ENCODE data around the gene TENT5A.
"Not testable (repeated sequence)": the region's sequence is repeated elsewhere in the genome, so short reads cannot be mapped to it uniquely, and the experiment has no call there.

Gene TENT5A

DNA sequence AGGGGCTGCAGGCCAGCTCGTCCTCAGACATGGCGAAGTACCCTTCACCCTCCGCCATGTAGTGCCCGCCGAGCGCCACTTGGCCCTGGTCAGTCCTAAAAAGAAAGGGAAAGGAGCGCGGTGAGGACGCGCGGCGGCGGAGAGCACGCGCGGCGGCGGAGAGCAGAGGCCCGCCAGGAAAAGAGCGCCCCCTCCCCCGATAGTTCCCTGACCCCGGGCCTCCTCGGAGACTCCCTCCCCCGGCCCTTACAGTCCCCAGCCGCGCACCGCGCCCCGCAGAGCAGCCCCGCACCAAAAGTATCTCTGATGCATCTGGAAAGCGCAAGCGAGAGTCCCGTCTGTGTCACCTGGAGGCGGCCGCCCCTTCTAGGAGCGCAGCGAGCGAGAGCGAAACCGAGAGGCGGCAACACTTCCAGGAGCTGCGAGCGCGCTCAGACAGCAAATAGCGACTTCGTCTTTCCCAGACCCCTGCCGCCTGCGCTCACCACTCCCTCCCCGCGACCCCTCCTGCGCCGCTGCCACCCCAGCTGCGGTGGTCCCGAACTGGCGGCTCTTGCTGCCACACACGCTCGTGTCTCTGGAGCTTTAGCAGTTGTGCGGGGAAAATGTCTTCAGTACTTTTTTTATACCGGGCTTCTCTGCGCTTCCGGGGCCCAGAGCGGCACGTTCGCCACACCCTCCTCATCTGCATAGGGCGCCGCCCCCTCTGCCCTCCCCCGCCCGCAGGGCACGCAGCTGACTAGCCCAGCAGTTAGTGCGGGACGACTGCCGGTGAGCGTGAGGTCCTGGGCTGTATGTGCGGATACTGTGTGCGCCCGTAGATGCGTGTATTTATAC, at the start of gene TENT5A:
Gene TENT5A (minus strand): TSS at position 598 of the 837 bp plus-strand sequence. CDS start 540 bp downstream, at position 58.
- peak; percentile 96 for DNase-seq

DNA sequence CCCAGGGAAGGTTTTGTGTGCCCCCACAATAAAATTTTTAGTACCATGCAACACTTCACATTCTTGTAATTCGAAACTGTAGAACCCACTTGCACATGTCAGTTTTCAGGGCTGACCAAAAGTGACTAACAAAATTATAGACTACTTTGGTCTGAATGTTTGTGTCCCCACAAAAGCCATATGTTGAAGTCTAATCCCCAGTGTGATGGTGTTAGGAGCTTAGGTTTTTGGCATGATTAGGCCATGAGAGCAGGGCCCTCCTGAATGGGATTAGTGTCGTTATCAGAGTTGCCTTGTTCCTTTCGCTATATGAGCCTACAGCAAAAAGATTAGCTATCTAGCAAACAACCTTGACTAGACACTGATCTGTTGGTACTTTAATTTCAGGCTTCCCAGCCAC, 49.0 kb upstream of the TENT5A start:
- no peak for DNase-seq

DNA sequence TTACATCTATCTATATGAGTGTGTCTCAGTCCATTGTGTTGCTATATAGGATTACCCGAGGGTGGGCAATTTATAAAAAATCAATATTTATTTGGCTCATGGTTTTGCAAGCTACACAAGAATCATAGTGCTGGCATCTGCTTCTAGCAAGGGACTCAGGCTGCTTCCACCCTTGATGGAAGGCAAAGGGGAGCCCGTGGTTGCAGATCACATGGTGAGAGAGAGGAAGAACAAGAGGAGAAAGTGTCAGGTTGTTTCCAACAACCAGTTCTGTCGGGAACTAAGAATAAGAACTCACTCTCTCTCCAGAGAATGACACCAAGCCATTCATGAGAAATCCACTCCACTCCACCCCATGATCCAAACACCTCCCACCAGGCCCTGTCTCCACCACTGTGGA, 48.2 kb upstream of the TENT5A start:
- DNase-seq, result no peak

DNA sequence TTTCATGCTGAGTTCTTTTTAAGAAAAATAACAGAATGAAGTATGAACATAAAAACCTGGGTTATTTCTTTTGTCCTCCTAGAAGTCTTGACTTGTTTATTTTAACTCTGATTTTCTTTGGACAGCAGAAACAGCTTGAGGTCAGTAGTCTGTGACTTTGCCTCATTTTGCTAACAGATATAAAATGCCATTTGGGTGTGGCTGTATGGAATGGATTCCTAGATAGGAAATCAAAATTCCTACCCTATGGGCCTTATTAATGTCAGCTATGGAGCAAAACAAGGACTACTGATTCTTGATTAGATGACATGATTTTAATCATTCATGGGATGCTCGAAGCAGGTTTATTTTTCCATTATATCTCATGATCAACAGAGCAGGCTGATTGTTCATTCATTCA, 46.8 kb upstream of the TENT5A start:
- DNase-seq, result no peak

DNA sequence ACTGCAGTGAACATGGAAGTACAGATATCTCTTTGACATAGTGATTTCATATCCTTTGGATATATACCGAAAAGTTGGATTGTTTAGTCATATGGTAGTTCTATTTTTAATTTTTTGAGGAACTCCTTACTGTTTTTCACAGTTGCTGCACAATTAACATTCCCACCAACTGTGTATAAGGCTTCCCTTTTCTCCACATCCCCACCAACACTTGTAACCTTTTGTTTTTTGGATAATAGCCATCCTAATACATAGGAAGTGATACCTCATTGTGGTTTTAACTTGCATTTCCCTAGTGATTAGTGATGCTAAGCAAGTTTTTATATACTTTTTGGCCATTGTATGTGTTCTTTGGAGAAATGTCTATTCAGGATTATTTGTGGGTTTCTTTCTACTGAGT, 45.1 kb upstream of the TENT5A start:
- DNase-seq, result no peak

DNA sequence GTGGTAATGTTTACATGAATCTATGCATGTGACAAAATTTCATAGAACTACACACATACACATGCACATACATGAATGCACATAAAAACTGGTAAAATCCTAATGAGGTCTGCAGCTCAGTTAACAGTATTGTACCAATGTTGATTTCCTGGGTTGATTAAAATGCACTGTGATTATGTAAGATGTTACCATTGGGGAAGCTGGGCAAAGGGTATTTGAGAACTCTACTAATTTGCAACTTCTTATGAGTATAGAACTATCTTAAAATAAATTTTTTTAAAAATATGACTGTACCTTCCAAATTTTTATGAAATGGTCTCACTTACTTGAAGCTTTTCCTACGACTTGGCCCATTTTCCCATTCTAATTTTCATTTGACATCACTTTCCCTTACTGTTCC, 43.4 kb upstream of the TENT5A start:
- no peak for DNase-seq

DNA sequence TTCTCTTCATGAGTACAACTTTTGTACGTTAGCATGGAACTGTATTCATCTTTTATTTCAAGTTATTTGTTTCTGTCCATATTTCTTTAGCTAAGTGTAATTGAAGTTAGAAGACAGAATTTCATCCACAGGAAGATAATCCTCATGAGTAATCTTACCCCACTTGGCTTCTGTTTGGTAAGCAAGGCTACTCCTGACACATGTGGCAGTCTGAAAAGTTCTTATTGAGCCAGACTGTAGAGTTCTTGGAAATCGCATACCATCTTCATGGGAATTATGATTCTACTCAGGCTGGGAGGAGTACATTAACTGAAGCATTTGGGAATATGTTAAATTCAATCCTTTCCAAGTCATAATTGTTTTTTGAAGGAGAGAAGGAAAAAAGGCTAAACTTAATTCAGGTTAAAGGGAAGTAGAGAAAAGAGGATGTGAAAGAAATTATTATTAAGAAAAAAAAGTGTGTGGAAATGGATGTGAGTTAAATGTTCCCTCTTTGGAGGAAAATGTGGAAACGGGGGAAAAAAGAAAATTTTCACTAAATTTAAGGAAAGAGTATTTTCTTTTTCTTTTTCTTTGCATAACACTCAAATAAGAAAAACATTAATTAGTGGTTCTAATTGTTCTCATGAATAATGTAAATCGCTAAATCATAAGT, 41.5 kb upstream of the TENT5A start:
- no peak for DNase-seq

DNA sequence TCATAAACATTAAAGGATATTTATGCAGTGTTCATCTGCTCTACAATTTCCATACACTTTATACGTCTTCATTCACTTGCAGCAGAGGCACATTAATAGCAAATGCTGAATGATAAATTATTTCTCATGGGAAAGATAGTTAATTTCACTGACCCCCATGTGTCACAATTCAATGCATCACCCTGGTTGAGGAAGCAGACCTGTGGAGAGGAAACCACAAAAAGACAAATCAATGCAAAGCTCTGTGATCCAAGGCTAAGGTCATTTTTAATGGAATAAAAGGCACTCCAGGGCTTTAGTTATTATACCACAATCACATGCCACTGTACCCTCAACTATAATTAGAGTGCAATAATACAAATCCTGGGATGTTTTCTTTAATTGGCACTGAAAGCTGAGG, 40.3 kb upstream of the TENT5A start:
- DNase-seq, result no peak

DNA sequence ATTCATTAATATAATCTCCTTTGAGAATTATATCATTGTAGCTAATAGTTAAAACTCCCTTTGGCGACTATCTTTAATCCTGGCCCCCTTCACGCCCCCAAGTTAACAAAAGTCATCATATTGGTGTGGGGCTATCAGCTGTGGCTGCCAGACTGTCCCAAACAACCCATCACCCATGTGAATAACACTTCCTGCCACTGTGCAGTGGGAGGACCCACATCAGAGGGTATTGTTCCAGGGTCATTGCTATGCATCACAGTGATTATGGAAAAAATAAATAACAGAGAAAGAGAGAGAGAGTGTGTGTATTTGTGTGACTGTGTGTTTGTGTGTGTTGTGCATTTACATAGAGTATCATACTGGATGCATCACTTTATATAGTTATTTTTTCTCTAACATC, 39.3 kb upstream of the TENT5A start:
- DNase-seq, result no peak

DNA sequence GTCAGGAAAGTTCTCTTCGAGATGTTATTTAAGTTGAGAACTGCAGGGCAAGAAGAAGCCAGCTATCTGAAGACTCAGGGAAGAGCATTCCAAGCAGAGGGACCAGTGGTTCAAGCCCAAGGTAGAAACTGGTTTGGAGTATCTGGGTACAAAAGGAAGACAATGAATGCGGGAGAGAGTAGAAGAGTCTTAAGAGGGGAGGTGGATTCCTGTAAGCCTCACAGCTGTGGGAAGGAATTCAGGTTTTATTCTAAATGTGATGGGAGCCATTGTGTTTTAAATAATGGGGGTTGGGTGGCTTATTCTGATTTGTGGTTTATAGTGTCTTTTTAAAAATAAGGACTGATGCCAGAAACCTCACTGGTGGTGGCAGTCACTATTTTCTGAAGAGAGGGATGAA, 37.6 kb upstream of the TENT5A start:
- DNase-seq, result no peak

DNA sequence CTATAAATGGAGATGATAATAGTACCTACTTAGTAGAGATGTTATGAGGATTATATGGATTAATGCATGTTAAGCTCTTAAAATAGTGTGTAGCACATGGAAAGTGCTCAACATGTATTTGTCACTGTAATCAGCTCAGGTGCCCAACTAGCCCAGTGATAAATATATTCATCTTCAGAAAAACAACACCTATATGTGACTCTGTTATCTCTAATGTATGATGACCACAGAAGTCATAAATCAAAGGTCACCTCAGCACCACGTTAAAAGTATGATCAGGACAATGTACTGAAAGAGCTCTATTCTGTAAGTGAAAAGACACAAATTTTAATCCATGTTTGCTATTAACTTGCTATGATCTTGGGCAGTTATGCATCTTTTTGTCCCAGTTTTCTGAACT, 36.8 kb upstream of the TENT5A start:
- DNase-seq, result no peak

DNA sequence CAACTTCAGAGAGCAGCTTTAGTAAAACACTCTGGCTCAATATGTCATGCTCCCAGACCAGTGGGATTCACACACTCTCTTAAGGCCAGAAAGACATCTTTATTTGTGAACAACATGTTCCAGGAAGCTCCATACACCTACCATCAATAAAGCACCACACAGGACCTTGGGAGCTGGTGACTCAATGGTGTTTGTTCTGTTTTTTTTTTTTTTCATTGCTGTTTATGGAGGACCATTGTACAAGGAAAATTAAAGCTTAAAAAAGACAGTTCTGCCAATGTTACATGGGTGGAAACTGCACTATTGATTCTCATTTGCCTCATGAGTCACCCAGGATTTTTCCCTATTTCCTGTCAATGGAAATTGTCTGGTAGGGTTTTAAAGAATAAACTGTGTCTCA, 36.3 kb upstream of the TENT5A start:
- DNase-seq, result no peak

DNA sequence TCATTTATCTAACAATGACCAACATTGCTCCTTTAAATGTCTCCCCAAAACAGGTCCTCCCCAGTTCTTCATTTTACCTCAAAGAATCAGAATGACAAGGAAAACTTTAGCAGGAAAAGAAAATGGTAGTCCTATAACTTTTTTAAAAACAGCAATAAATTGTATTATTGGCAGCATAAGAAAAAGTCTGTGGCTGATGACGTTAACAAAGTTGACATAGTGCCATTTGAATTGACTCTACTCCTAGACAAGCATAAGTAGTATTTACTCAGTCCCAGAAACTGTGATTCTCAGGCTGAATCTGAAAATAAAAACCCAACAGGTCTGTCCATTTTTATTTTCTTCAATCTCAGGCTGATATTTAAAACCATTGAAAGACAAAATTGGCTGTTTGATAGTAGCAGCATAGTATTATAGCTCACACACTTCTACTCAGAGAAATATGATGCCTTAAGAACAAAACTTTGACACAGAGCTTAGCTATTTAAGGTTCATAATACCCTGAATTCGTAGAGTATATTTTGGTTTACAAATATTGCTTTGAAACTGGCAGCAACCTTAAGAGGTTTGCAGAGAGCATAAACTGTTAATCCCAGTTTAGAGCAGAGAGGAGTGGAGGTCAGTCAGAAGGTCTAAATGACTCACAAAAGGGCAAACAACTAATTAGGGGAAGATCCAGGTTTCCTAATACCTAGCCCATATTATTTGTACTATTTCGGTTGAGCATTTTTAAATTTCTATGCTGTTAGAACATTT, 35.0 kb upstream of the TENT5A start:
- DNase-seq, result no peak

DNA sequence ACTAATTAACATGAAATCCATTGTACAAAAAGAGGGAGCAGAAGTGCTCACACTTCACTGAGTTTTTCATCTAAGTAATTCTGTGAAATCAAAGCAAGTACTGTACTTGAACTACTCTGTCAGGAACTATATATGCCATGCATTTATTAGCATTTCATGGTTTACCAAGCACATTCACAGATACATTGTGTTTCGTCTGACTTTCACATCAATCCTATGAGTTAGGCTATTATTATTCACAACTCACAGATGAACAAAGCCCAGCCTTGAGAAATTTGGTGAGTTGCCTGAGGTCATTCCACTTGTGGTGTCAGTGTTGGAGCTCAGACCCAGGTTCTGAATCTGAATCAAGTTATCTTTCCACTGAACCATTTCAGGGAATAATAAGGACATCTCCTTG, 33.7 kb upstream of the TENT5A start:
- no peak for DNase-seq

DNA sequence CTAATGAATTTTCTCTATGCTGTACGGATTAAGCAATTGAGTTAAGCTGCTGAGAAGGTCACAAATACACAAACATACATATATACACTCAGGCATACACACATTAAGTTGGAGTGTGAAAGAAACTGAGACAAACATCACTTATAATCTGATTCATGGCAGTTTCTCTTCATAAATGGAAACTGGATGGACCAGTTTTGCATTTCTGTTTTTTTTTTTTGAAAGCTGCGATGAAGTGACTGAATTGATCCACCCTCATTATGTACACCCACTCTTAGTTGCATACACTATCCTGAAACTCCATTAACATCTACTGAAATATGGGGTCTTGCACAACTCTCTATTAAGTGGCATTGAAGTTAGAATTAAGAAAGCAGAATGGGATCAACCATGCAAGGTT, 32.9 kb upstream of the TENT5A start:
- no peak for DNase-seq

DNA sequence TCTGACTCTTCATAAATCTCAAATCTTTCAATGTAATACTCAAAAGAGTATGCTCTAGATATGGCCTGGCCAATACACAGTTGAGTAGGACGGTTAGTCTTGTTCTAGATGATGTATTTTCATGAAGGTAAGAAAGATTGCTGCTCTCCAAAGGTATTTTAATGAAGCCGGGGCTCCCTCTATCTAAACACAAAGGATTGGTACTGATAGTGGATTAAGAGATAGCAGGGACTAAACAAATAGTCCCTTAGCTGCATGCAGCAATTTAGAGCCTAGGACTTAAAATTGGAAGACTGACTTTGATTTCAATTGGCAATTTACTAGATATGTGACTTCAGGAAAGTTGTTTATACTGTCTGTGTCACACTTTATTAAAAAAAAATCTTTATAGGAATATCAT, 31.4 kb upstream of the TENT5A start:
- no peak for DNase-seq

DNA sequence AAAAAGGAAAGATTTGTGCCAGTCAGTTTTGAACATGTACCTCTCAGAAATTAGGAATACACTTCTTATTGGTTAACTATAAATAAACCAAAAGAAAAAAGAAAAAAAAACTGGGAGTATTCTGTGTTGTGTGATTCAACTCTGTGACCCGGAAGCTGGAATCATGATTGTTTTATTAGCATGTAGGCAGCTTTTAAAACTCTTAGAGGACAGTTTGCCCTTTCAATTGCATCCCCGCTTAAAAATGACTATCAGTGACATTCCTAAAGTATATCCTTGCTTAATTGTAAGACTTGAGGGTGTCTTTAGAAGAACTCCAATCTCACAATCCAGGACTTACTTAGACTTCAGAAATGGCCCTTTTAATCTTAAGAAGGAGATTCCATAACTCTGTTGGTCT, 29.1 kb upstream of the TENT5A start:
- no peak for DNase-seq

DNA sequence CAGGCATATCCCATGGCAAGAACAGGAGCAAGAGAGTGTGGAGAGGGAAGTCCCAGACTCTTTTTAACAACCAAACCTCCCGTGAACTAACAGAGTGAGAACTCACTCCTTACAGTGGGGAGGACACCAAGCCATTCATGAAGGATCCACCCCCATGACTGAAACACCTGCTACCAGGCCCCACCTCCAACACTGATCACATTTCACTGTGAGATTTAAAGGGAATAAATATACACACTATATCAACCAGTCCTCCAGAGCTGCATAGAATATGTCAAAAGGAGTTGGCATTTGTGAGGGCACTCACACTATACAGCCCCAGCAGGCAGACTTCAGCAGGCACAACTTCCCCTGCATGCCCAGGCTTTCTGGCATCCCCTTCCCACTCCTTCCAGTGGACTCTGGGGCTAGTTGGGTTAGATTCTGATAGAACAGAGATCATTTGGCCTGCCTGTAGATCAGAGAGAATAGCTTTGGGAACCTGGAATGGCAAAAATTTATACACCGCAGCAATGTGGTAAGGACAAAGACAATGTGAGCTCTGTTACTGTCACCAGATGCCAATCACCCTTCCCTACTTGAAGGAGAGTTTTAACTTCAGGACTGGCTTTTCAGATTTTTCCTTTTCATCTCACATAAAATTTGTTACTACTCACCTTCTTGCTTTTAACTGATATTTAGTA, 25.2 kb upstream of the TENT5A start:
- DNase-seq, result no peak

DNA sequence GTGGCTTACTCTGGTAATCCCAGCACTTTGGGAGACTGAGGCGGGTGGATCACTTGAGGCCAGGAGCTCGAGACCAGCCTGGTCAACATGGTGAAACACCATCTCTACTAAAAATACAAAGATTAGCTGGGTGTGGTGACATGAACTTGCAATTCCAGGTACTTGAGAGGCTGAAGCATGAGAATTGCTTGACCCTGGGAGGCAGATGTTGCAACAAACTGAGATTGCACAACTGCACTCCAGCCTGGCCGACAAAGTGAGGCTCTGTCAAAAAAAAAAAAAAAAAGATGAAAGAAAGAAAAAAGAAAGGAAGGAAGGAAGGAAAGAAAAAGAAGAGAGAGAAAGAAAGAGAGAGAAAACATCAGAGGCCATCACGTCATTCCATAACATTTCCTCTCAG, 23.7 kb upstream of the TENT5A start:
- DNase-seq, result not testable (repeated sequence)

DNA sequence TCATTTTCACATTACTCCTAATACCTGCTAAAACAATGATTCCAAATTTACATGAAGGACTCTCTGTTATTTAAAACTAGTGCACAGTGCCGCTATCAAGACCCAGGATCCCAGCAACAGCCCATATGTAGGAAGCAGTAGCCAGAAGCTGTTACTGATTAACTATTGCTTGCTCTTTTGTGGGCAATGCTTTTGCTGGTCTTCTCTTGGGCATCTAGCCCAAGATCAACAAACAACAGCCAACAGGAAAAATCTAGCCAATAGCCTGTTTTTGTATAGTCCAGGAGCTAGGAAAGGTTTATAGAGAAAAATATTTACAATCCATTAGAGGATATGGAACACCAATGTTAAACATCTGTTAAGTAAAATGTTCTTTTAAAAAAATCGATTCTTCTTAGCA, 22.1 kb upstream of the TENT5A start:
- peak; percentile 33 for DNase-seq

DNA sequence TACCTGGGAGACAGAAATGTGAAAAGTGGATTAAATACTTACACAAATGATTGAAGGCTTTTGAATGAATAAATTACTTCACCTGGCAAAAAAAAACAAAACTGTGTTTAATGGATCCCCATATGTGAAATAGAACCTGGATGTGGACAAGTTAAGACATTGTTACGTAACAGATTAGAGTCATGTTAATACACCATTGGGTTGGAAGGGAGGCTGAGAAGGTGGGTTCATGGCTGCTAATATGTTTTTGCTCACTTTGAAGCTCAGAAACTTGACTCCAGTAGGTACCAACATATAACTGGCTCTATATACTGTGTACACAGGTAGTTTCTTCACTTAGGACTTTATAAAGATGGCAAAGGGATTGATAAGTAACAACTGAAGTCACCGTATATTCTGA, 21.4 kb upstream of the TENT5A start:
- no peak for DNase-seq

DNA sequence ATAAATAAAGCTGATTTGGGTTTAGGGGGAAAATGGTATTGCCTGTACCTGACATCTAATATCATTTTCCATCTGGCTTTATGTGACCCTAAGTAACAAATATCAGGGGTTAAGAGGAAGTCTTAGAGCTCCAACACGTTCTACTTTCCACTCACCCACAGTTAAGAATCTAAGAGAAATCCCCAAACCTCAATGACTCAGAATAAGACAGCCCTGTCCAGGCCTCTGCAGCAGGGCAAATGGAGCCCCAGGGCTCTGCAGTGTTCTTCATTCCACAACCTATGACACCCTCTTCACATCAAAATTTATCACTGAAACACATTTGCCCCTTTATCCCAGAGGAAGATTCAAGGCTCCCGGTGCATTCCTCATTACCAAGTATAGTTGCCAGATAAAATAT, 20.3 kb upstream of the TENT5A start:
- DNase-seq, result peak; percentile 85

DNA sequence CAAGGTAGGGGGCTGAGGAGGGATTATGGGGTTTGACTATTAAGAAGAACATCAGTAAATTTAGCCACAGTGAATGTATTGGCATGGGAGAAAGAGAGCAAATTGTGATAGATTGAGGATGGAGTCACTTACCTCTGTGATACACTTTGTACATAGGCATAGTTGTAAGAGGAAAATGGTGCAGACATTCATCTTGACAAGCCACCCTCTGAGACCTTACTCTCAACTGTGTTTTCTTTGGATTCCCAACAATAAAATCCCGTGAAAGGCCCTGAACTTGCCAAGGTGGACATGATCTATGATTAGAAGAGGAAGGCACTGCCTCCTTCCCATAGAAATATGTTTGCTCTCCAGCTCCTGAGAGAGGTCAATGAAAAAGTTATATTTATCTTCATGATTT, 18.6 kb upstream of the TENT5A start:
- no peak for DNase-seq
